Neutrophil (primary cell): Measurements from ENCODE around the gene IQGAP2.

ENCODE experiments used
- H3K27ac ChIP-seq: fragments of 200-600 bp; sonication (generic); 2 replicates; pipeline ENCODE4 v1.5.1; 2016; ENCODE audit warnings: mild to moderate bottlenecking, moderate library complexity
- H3K27me3 ChIP-seq: fragments of 200-600 bp; sonication (generic); 2 replicates; pipeline ENCODE4 v1.6.0; 2016; ENCODE audit warnings: mild to moderate bottlenecking
- H3K36me3 ChIP-seq: fragments of 200-600 bp; sonication (generic); 2 replicates; pipeline ENCODE4 v1.5.1; 2017
- H3K4me1 ChIP-seq, 2 experiments: fragments of 200-600 bp in 1 of 2; sonication (generic) in 1 of 2; 1 replicate in 1 of 2; 2 replicates in 1 of 2; pipeline versions ENCODE4 v1.5.1 to v1.6.1; 2013 to 2016; ENCODE audit warnings: low read depth in 1 of 2, low read length in 1 of 2, mild to moderate bottlenecking in 1 of 2, moderate library complexity in 1 of 2; ENCODE audit not compliant: control insufficient read depth in 1 of 2, insufficient read depth in 1 of 2
- H3K4me3 ChIP-seq, 2 experiments: fragments of 200-600 bp in 1 of 2; sonication (generic) in 1 of 2; 1 replicate in 1 of 2; 2 replicates in 1 of 2; pipeline ENCODE4 v1.5.1; 2013 to 2016; ENCODE audit warnings: low read depth in 1 of 2, low read length in 1 of 2, mild to moderate bottlenecking in 1 of 2, moderate library complexity in 1 of 2
- H3K9me3 ChIP-seq: fragments of 200-600 bp; sonication (generic); 2 replicates; pipeline ENCODE4 v1.5.1; 2016
- TF ChIP-seq, protein P1 (sequence below): fragments of 200-600 bp; sonication (generic); IDR thresholded peaks from 2 replicates; pipeline ENCODE4 v1.5.1; 2016; ENCODE audit warnings: antibody characterized with exemption

The IQGAP2 gene

DNA sequence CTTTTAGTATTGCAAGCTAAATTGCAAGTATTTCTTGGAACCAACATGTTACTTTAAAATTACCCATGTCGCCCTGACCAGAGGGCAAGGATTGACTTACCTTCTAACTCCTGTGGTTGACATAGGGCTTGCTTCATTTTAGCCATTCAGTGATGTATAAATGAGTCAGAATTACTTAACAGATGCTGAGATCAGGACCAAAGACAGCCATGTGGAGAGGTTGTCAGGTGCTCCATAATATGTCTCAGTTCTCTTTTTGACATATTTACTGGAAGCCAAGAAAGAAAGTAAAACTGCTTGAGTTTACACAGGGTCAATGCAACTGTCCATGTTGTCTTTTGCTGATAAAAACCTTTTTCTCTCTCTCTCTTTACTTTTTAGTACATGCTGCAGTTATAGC is 186.9 kb downstream of the IQGAP2 start:
- H3K4me1 ChIP-seq, result no peaks in the 10 kb centered on the region
- H3K27ac ChIP-seq, result no peak overlapping the region
- H3K4me3 ChIP-seq, result no peak overlapping the region
- no peaks in the 10 kb centered on the region for H3K27me3 ChIP-seq
- no peaks in the 10 kb centered on the region for H3K9me3 ChIP-seq
- peaks cover 54% of the 10 kb centered on the region for H3K36me3 ChIP-seq
- TF ChIP-seq, protein P1, sequence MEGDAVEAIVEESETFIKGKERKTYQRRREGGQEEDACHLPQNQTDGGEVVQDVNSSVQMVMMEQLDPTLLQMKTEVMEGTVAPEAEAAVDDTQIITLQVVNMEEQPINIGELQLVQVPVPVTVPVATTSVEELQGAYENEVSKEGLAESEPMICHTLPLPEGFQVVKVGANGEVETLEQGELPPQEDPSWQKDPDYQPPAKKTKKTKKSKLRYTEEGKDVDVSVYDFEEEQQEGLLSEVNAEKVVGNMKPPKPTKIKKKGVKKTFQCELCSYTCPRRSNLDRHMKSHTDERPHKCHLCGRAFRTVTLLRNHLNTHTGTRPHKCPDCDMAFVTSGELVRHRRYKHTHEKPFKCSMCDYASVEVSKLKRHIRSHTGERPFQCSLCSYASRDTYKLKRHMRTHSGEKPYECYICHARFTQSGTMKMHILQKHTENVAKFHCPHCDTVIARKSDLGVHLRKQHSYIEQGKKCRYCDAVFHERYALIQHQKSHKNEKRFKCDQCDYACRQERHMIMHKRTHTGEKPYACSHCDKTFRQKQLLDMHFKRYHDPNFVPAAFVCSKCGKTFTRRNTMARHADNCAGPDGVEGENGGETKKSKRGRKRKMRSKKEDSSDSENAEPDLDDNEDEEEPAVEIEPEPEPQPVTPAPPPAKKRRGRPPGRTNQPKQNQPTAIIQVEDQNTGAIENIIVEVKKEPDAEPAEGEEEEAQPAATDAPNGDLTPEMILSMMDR, result no peak

DNA sequence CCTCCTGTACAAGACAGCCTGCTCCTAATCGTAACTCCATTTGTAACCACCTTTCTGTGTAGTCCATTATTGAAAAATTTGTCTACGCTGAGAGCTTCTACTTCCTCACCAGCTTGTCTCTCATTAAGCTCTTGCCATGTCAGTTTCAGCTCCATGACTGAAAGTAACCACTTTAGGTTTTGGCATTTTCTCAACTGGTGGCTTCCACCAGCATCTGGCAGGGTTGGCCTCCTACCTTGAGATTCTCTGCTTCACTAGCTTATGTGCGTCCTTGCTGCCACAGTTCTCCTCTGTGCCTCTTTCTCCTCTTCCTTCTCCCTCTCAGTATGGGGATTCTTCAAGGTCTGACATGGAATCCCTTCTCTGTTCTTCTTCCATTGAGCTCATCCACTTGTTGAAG is 188.3 kb downstream of the IQGAP2 start:
- Histone ChIP-seq H3K36me3 (peaks cover 62% of the 10 kb centered on the region), H3K27ac (no peak overlapping the region)
- TF ChIP-seq, protein P1, result no peak

DNA sequence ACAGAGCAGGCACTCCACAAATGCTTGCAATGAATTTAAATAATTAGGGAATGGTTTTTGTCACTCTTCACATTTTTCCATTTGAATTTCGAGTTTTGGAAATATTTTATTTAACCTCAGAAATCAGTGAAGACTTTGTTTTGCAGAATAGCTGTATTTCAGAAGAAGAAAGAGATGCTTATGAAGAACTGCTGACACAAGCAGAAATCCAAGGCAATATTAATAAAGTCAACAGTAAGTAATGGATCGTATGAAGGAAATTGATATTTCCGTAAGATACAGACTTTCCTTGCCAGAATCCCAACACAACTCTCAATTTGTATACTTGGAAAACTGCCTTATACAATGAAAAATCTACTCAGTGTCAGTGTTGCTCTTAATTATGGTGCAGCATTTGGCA is 189.6 kb downstream of the IQGAP2 start:
- H3K36me3 ChIP-seq, result peaks cover 76% of the 10 kb centered on the region
- TF ChIP-seq, protein P1, result no peak
- H3K27me3 ChIP-seq, result no peaks in the 10 kb centered on the region
- H3K4me1 ChIP-seq, result no peaks in the 10 kb centered on the region
- H3K4me3 ChIP-seq, result no peak overlapping the region
- H3K27ac ChIP-seq, result no peak overlapping the region
- H3K9me3 ChIP-seq, result no peaks in the 10 kb centered on the region

More for the DNA sequence above, 188.3 kb downstream of the IQGAP2 start:
- H3K9me3 ChIP-seq, result no peaks in the 10 kb centered on the region
- no peak overlapping the region for H3K4me3 ChIP-seq
- no peaks in the 10 kb centered on the region for H3K4me1 ChIP-seq
- H3K27me3 ChIP-seq, result no peaks in the 10 kb centered on the region

DNA sequence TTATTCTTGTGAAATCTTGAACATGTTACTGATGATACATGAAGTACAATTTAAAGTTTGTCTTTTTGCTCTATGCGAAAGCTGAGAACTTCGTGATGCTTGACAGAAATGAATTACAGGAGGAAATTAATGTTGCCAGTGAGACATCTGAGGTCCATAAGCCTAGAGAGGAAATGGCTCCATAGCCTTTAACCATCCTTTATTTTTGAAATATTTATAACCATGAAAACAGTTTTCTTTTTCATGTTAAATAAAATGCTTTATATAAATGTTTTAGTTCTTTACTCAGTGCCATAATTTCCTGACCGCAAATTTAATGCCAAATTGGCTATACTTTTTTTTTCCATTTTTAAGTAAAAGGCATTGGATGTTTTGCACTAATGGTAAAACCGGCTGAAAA is 191.0 kb downstream of the IQGAP2 start:
- no peaks in the 10 kb centered on the region for H3K27me3 ChIP-seq
- TF ChIP-seq, protein P1, result no peak

DNA sequence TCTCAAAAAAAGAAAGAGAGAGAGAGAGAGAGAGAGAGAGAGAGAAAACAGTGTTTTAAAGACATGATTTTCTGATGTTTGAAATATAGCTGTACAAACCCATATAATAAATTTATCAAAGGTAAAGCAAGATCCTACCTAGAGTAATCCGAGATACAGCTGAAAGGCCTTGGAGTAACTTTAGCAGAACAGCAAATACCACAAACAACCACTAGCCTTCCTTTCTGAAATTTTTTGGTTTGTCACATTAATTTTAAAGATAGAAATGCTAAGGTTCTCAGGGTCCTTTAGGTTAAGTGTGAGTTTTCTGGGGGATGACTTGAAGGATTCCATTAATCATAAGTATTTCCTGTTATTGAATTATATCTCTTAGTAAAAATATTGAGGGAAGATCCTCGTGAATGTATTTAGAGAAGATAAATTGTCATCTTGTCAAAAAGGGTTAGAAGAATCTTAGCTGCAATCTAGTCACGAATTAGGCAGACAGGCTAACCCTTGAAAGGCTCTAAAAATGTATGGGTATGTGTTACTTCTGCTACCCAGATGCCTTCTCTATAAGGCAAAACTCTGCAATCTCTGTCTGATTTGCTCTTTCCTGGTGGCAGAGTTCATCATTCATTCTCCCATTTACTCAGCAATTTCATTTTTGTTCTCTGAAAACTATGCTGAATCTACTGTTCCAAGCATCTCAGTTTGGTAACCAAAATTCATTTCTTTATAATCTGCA is 192.8 kb downstream of the IQGAP2 start:
- H3K27me3 ChIP-seq, result no peaks in the 10 kb centered on the region
- no peak overlapping the region for H3K27ac ChIP-seq
- H3K4me3 ChIP-seq, result no peak overlapping the region
- H3K9me3 ChIP-seq, result no peaks in the 10 kb centered on the region
- no peaks in the 10 kb centered on the region for H3K4me1 ChIP-seq
- TF ChIP-seq, protein P1, result no peak
- H3K36me3 ChIP-seq, result peaks cover 85% of the 10 kb centered on the region

More for the DNA sequence above, 191.0 kb downstream of the IQGAP2 start:
- Histone ChIP-seq H3K27ac (no peak overlapping the region), H3K36me3 (peaks cover 87% of the 10 kb centered on the region), H3K4me1 (no peaks in the 10 kb centered on the region), H3K4me3 (no peak overlapping the region), H3K9me3 (no peaks in the 10 kb centered on the region)
